Stimulated activated CD4-positive, alpha-beta T cell treated with anti-CD3 and anti-CD28 coated beads, Interleukin-12 subunit alpha, Interleukin-12 subunit beta, amount 100 ng/mL, for 4 hours (primary cell): ENCODE data around the gene CREB3L2.
"Not testable (repeated sequence)": the region's sequence is repeated elsewhere in the genome, so short reads cannot be mapped to it uniquely, and the experiment has no call there.

Experiments
- DNase-seq: peaks from one replicate; pipeline ENCODE4 v3.0.0-alpha.2; 2020

The CREB3L2 gene

DNA sequence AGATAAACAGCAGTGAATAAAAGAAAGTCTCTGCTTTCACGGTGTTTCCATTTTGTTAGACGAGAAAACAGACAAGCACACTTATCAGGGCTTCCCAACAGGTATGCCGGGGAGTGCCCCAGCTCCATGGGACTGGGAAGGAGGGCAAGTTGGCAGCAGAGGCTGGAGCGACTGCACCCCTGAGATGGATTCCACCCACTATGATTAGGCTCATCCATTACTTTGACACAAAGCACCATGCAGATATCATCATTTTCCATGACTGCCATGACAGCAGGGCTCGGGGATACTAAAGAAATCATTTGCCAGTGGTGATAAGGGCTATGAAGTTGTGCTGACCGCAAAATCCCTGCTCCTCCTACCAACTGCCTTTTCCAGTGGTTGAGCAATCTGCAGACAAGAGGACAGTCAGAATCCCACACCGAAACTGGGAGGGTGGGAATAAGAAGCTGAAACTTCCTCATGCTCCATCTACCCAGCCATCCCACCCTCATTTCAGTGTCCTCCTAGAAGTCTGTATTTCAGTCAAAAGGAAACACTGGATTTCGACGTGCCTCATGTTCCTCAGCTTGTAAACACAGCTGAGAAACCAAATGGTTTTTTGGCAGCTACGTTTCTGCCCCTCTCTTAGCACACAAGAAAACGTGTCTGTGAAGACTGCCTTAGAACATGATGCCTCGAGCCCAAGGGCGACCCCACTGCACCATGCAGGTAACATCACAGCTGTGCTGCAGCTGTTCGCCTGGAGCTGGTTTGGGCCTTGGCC, 15.5 kb downstream of the CREB3L2 start:
- no peak for DNase-seq

DNA sequence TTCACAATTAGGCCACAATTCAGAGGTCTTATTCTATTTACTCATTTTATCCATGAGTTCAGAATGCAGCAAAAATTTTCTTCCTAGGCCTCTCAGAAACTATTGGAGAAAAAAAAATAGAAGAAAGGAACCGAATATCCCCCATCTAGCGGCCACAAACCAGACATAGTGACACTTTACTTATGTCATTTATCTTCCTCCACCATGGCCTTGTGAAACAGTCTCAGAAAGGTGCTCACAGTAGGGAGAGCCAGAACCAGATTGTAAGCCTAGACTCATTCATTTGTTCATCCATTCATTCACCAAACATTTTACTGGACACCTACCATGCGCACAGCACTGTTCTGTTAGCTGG, 16.0 kb downstream of the CREB3L2 start:
- DNase-seq, result no peak

DNA sequence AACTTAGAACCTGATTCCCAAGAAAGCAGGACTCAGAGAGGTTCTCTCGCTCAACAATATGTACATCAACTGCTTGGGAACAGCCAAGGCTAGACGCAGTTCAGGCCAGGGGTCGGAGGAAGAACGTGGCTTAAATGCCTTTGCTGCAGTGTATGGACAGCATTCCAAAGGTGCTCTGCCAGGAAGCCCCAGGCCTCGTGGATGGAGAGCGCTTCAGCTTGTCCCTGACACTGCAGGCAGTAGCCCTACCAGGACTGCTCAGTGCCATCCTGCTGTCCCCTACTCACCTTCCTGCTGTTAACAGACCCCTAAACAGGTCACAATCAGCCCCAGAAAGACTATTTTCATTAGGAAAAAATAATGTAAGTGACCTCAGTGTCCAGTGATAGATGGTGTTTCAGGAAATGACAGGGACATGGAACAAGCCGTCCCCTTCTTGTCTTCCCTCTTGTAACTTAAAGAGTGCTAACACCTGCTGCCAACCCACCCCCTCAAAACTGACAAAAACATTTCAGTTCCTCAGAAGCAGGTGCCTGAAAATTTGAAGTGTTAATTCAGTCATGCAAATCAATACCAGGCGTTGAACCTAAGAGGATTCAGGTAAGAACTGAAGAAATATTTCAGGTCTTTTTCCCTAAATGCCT, 16.5 kb downstream of the CREB3L2 start:
- no peak for DNase-seq

DNA sequence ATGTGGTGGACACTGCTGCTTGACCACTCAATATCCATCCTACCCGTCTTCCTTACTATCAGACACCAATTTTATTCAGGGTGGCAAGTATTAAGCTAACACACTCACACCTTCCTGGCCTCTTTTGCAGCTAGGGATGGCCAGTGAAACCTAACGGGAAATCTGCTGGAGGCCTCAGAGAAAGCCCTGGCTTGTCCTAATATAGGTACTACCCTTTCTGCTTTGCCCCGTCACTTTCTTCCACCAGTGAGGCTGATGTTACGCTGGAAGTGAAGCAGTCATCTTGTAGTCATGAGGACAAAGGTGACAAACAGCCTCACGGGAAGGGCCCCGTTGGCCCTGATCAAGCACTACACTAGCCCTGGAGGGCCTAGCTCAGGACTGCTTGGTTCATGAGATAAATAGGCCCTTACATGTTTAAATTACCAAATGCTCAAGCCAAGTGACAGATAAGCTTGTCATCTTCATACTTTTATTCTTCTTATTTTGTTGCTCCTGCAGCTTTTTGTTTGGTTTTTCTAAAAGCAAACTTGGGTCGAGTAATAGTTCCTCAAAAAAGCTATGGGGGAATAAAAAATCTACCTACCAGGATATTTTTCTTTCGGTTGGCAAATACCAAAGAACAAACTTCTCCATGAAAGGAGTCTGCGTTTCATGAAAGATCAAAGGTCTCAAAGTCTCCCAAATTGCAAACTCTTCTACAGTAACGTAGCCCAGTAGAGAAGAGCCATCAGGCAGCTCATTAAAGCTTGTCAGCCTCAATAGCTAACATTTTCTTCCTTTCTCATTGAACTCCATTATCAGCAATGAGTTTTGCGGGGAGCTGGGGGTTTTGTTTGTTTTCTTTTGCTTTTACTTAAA, 17.5 kb downstream of the CREB3L2 start:
- DNase-seq, result no peak

DNA sequence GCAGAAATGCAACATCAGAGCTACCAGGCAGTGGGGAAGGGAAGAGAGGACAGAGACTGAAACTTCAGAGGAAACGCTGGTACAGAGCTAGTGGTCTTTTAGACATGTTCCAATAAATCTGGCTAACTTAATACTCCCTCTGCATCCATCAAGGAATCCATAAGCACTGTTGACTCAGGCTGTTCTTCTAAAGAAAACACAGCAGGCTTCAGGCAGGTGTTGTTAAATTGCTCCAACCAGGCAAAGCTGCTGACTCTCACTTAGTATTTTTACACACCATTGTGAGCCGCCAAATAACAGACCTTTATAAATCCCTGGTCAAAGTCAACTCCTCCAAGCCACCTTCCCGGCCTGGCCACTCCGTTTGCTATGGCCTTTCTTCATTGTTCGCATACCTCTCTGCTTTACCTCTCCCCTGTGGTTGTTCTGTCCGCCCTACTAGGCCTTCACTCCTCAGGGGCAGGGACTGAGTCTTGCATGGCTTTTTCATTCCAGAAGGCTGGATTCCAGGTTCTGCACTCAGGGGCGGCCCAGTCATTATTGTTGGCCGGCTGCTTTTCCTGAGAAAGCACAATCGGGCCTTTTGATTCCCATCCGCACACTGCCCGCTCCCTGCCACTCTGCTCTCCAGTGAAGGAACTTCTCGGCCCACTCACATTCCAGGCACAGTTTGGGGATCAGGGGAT, 18.4 kb downstream of the CREB3L2 start:
- no peak for DNase-seq

DNA sequence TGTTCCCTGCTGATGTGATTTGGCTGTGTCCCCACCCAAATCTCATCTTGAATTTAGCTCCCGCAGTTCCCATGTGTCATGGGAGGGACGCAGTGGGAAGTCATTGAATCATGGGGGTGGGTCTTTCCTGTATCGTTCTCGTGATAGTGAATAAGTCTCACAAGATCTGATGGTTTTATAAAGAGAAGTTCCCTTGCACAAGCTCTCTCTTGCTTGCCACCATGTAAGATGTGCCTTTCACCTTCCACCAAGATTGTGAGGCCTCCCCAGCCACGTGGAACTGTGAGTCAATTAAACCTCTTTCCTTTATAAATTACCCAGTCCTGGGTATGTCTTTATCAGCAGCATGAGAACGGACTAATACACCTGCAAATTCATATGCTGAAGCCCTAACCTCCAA, 19.5 kb downstream of the CREB3L2 start:
- not testable (repeated sequence) for DNase-seq

DNA sequence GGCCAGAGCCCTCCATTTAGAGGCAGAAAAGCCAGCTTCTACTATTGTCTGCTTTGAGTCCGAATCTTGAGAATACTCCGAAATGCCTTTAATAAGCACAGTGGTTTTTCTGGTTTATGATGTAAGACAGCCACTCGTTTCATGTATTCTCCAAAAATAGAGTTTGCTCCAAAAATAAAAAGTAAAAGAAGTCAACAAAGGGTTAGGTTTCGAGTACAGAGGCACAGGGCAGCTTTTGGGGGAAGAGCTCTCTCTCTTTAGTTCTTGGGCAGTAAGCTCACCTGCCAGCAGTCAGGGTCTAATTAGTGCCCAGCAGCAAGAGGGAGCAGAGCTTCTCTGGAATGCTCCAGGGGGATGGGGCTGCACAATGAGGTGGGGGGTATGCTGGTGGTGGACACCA, 20.2 kb downstream of the CREB3L2 start:
- DNase-seq, result no peak

DNA sequence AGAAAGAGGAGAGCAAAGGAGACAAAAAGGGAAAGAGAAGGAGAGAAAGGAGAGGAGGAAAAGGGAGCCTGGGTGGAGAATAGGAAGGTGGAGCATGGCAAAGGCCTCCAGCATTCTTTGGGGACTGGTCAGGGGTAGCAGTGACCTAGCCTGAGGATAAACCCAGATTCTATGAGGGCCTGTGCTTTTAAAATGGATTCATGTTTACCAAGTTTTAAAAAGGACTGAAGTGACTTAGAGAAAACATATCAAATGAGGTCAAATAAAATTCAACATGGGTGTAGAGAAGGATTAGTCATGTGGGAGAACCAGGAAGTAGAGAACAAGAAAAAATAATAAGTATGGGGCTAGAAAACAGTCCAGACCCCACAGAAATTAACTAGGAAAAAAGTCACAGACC, 20.7 kb downstream of the CREB3L2 start:
- DNase-seq, result no peak

DNA sequence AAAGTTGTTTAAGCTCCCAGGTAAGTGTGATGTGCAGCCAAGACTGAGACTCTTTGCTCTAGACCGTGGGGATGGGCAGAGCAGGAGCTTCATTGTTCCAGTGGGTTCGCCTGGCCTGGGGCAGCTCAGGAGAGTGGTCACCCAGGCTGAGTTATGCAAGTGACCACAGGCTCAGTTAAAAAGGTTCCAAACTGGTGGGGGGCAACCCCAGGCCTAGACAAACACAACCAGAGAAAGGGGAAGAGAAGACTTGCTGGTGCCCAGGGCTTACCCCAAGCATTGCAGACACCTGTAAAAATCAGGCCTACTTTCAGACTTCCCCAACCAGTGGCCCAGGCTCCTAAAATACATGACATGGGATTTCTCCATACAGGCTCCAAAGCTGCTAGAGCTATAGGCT, 21.6 kb downstream of the CREB3L2 start:
- DNase-seq, result no peak

DNA sequence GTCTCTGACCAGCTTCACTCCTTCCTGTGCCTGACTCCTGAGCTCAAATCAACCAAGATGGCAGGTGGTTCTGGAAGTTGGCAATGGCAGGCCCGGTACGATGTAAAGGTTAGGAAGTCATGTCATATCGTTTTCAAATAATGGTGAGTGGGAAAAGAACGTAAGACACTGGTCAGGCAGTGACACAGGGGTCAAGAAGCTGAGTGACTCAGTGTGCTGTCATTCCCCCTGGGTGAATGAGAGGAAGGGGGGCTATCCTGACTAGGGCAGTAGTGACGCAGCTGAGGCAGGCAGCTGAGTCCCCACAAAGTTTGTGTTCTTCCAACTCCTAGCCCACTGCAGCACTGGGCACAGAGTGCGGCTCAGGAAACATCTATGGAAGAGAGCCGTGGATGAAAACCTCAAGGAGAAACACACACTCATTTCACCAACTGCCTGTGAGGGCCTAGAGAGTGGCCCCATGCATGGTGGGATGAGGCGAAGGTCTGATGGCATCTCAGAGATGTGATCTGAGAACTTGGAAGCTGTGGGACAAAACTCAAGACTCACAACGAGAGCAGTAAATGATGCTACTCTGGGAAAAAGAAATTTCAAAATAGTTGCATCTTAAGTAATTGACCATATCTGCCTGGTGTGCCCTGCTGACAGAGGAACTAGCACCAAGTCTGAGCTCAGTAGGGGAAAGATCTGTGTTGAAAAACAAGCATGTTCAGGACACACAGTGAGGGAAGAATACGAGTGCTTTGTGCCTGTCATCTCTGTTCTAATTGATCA, 23.2 kb downstream of the CREB3L2 start:
- DNase-seq, result no peak

DNA sequence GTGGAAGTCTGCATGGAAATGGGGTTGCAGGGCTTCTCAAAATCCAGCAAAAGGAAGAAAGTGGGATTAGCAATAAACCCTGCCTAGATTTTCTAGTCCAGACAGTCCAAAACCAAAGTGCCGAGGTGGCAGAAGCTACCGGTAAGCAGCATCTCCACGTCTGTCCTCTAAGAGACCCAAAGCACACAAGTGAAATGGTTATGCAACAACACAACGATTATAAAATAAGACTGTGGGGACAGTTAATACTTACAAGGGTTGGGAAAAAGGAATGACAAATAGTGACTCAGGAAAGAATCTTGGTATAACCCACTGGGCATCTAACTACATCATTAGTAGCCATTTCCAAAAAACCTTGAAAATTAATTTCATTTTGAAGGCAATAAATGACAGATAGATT, 24.7 kb downstream of the CREB3L2 start:
- DNase-seq, result no peak

DNA sequence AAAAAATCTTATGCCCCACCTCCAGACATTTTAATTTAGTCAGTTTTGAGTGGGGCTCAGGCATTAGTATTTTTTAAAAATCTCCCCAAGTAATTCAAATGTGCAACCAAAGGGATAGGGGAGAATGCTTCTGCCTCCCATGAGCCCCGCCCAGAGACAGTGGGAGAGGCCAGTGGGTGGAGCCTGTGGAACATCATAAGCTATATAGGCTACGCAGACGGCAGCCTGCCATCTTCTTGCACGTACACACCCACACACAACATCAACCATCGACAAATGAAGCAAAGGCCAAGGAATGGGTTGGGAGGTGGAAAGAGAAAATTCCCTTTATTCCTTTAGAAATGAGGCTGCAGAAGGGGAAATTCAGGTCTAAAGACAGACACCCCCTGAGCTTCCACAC, 25.2 kb downstream of the CREB3L2 start:
- no peak for DNase-seq

DNA sequence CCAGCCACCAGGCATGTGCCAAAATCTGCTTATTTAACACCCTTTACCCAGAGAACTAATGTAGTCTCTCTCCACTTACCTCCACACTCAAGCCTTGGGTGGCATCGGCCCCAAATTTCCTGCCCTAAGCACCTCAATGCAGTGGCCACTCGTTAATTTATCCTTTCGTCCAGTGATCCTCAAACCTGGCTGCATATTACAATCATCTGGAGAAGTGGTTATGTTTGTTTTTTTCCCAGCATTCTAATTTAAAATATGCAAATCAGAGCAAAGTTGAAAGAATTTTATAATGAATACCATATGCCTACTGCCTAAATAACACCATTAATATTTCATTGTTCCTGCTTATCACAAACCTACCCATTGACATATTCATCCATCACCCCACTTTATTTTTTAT, 25.7 kb downstream of the CREB3L2 start:
- no peak for DNase-seq

DNA sequence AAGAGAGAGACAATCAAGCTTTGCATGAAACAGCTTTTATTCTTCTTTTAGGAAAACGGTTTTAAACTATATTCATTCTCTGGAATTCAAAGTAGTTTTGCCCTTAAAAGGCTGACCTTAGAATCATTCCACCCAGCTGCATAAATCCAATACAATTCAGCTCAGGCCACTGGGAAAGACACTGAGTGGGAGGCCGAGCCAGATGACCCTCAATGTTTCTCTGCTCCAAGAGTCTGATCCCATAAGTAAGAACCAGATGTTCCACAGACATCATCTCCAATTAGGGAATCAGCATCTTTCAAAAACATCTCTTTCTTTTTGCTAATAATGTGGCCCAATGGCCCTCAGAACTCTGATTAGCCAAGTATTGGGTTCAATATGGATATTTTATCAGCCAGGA, 26.1 kb downstream of the CREB3L2 start:
- DNase-seq, result no peak

DNA sequence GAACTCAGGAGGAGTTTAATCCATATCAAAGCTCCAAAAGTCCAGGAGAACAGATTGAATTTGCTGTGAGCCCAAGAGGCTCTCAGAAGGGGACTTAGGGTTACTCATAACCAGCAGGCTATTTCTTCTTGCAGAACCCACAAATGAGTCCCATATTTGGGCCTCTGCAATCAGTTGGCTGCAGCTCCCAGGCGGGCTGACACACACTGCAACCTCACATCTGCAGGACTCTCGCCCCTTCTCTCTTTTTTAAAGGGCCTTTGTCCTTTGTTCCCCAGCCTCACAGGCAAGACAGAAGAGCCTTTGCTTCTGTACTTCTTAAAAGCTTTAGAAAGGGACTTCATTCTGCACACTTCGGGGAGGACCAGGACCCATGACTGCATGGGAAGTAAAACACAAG, 26.7 kb downstream of the CREB3L2 start:
- no peak for DNase-seq

DNA sequence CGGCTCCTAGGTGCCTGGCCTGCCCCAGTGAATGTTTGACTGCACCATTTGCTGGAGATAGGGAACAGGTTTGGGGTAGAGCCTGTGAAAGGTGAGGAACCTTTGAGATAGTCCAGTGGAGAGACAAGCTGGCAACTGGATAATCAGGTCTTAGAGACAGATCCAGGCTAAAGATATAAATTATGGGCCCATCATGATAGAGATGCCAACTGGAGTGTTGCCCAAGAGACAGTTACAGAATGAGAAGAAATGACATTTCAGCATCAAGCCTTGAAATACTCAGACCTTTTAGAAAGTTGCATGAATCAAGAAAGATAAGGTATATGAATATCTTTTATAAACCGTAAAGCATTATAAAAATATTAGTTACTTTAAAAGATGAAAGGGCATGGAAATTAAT, 27.1 kb downstream of the CREB3L2 start:
- DNase-seq, result no peak

DNA sequence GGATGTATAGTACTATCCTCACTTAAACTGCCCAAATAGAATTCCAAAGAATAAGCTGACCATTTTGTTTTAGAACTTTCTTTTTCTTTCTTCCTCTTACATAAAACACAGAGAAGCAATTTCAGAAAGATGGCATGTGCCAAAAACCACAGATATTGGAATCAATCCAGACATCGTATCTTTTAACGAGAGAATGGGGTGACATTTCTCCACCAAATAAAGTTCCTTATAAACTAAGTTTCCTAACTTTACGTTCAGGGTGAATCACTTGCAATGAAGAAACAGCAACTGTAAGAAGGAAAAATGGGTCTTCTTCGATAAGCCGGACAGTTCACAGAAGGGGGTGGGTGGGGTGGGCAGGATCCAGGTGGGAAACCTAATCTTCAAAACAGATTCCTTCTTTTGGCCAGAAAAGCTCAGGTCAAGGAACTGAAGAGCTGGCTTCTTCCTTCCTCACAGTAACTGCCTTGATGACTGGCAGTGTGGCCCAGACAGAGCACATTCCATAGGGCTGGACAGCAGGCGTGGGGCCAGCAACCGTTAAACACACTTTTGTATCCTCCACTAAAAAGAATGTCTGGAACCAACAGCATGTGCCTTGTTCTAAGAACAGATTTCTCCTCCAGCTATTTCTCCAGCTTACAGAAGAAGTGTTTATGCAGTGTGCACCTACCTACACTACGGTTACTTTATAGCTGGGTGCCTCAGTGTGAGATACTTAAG, 31.5 kb downstream of the CREB3L2 start:
- DNase-seq, result no peak

DNA sequence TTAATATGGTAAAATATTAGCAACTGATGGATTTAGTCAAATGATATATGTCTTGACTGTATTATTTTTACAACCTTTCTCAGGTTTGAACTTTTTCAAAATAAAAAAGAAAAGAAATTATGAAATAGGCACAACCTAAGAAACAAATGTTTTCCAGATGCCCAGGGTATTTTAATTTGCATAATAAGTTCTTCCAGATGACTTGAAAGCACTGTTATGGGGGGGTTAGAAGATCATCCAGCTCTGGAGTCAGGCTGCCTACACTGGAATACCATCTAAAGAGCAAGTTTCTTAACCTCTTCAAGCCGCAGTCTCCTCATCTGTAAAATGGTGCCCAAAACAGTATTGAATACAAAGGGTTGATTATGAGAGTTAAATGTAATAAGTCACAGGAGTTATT, 32.1 kb downstream of the CREB3L2 start:
- no peak for DNase-seq

DNA sequence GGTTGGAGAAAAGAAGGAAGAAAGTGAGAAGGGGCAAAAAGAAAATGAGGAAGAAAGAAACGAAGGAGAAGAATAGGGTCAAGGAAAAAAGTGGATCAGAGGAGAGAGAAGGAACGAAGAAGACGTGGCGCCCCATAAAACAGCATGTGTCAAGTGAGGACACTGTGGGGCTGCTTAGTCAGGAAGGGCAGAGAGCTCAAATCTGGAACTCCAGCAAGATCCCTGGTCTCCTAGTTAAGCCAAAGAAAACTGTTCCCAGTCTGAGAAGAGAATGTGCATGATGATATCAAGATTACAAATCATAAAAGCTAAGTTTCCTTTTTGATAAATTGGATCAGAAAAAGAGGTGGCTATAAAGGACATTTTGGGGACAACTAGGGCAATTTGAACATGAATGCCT, 33.0 kb downstream of the CREB3L2 start:
- DNase-seq, result no peak

DNA sequence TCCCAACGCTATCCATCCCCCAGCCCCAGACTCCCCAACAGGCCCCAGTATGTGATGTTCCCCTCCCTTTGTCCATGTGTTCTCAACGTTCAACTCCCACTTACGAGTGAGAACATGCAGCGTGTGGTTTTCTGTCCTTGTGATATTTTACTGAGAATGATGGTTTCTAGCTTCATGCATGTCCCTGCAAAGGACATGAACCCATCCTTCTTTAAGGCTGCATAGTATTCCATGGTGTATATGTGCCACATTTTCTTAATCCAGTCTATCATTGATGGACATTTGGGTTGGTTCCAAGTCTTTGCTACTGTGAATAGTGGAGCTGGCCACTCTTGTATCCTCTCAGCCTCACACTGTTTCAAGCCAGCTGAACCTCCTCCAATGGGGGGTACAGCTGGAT, 33.5 kb downstream of the CREB3L2 start:
- DNase-seq, result not testable (repeated sequence)

DNA sequence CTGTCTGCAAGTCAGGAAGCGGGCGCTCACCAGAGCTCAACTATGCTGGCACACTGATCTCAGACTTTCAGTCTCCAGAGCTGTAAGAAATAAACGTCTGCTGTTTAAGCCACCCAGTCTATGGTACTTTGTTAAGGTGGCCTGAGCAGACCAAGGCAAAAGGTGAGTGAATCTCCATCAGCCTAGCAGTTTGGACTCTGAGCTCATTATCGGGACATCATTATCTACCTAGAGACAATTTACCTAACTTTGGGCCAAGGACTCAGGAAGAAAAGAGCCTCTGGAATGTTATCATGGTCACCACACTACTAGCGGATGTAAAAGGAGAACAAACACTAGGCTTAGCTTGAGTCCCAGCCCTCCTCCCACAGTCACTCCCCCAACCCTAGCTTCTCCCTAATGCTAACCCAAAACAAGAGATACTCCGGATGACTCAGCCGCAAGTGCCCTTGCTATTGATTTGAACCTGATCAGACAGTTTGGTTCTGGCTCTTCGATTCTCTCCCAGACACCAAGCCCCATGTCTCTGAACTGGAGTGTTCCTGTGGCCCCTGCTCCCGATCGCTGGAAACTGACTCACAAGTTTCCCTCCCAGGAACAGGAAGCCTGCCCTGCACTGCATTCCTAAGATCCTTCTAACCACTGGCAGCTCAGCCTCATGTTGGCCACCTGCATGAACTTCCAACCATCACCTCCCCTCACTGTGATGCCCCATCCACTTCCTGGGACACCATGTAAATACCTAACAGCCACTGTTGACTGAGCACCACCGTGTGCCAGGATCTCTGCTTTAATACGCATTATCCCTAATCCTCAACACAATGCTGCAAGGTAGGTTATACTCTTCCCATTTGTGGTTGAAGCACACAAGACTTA, 34.5 kb downstream of the CREB3L2 start:
- no peak for DNase-seq
